ENCODE data around the gene AMFR. TPM values are rescaled to one million over a fixed set of nuclear protein-coding genes. Genes with fewer than 3 reads are reported as not detected.

AMFR gene
- polyA plus RNA-seq, 3 donors, result 28.3 to 68.1 (median 48.9) TPM

- intact Hi-C loops (cut with micrococcal nuclease), result no loop called here
- H3K4me1 Mint-ChIP-seq, result peaks cover 46% of the 10 kb centered on the region
- Histone ChIP-seq H3K9me3 (replicated peaks in 1 of 2; ENCODE audit: control insufficient read depth in 1 of 2, insufficient read depth in 1 of 2, low read length in 2 of 2) (no peaks in the 10 kb centered on the region), H3K4me2 (replicated peaks; ENCODE audit: extremely low read depth, low read length, poor library complexity, severe bottlenecking) (peak overlapping the region; percentile 84), H3K27me3 (ENCODE audit: control insufficient read depth in 2 of 2, insufficient read depth in 2 of 2, low read length in 2 of 2) (no peaks in the 10 kb centered on the region), H3K79me2 (ENCODE audit: insufficient read depth, low read length) (peaks cover 55% of the 10 kb centered on the region), H3K4me1 (ENCODE audit: control insufficient read depth in 1 of 2, insufficient read depth in 2 of 2, low read length in 2 of 2) (peaks cover 31 to 45% of the 10 kb centered on the region in 2 donors), H3K36me3 (replicated peaks in 1 of 2; ENCODE audit: control insufficient read depth in 1 of 2, insufficient read depth in 2 of 2, low read length in 2 of 2) (peaks cover 0 to 9% of the 10 kb centered on the region in 2 donors), H2AFZ (ENCODE audit: insufficient read depth, low read depth, low read length, poor library complexity, severe bottlenecking) (peak overlapping the region; percentile 58), H3K4me3 (replicated peaks in 1 of 3; ENCODE audit: low read depth in 2 of 3, low read length in 3 of 3) (peak overlapping the region; percentile 46 to 97 (median 86)), H3K27ac (ENCODE audit: low read depth in 1 of 2, low read length in 2 of 2) (peak overlapping the region; percentile 5 to 60), H4K20me1 (ENCODE audit: insufficient read depth, low read length) (peaks cover 40% of the 10 kb centered on the region), H3K9ac (ENCODE audit: insufficient read depth, low read length, poor library complexity, severe bottlenecking) (peak overlapping the region; percentile 88)
- peaks cover 0 to 4% (median 0%) of the 10 kb centered on the region in 3 donors for H3K27me3 Mint-ChIP-seq (ENCODE audit: low read depth in 3 of 3)
- no peak for DNase-seq
- peak overlapping the region; percentile 15 to 92 (median 82) for H3K27ac Mint-ChIP-seq
- TF ChIP-seq CTCF (IDR thresholded peaks at IDR 0.05), result no peak
- peaks cover 0 to 5% of the 10 kb centered on the region in 2 donors for H3K36me3 Mint-ChIP-seq
- H3K4me3 Mint-ChIP-seq, result peak overlapping the region; percentile 98 to 99
- 2% methylated on average over 15 of the region's 16 CpGs for WGBS (ENCODE audit: insufficient coverage)
- no peaks in the 10 kb centered on the region for H3K9me3 Mint-ChIP-seq
These were observed 961 bp downstream of the AMFR start for GRCh38 chr16:56424404-56424764.

- Histone ChIP-seq H3K4me1 (ENCODE audit: control insufficient read depth in 1 of 2, insufficient read depth in 2 of 2, low read length in 2 of 2) (peaks cover 31 to 45% of the 10 kb centered on the region in 2 donors), H3K27me3 (ENCODE audit: control insufficient read depth in 2 of 2, insufficient read depth in 2 of 2, low read length in 2 of 2) (no peaks in the 10 kb centered on the region), H2AFZ (ENCODE audit: insufficient read depth, low read depth, low read length, poor library complexity, severe bottlenecking) (peak overlapping the region; percentile 58), H3K36me3 (replicated peaks in 1 of 2; ENCODE audit: control insufficient read depth in 1 of 2, insufficient read depth in 2 of 2, low read length in 2 of 2) (peaks cover 0 to 8% of the 10 kb centered on the region in 2 donors), H3K4me2 (replicated peaks; ENCODE audit: extremely low read depth, low read length, poor library complexity, severe bottlenecking) (peak overlapping the region; percentile 84), H3K79me2 (ENCODE audit: insufficient read depth, low read length) (peaks cover 61% of the 10 kb centered on the region), H3K27ac (ENCODE audit: low read depth in 1 of 2, low read length in 2 of 2) (peak overlapping the region; percentile 5 to 60), H3K9me3 (replicated peaks in 1 of 2; ENCODE audit: control insufficient read depth in 1 of 2, insufficient read depth in 1 of 2, low read length in 2 of 2) (no peaks in the 10 kb centered on the region), H4K20me1 (ENCODE audit: insufficient read depth, low read length) (peaks cover 46% of the 10 kb centered on the region), H3K4me3 (replicated peaks in 1 of 3; ENCODE audit: low read depth in 2 of 3, low read length in 3 of 3) (peak overlapping the region; percentile 46 to 97 (median 86)), H3K9ac (ENCODE audit: insufficient read depth, low read length, poor library complexity, severe bottlenecking) (peak overlapping the region; percentile 88)
- H3K27me3 Mint-ChIP-seq (ENCODE audit: low read depth in 3 of 3), result peaks cover 0 to 4% (median 0%) of the 10 kb centered on the region in 3 donors
- peak overlapping the region; percentile 81 to 92 (median 84) for H3K27ac Mint-ChIP-seq
- H3K4me3 Mint-ChIP-seq, result peak overlapping the region; percentile 98 to 99
- TF ChIP-seq CTCF (IDR thresholded peaks at IDR 0.05), result no peak
- intact Hi-C loops (cut with micrococcal nuclease), result no loop called here
- H3K4me1 Mint-ChIP-seq, result peaks cover 46% of the 10 kb centered on the region
- peak; percentile 24 to 71 (median 49) for DNase-seq
- no peaks in the 10 kb centered on the region for H3K9me3 Mint-ChIP-seq
- WGBS (ENCODE audit: insufficient coverage), result 6% methylated on average over 4 of the region's 7 CpGs
- peaks cover 0 to 5% of the 10 kb centered on the region in 2 donors for H3K36me3 Mint-ChIP-seq
These were observed 1.6 kb downstream of the AMFR start for GRCh38 chr16:56423584-56424403.
